ENCODE results near the gene SLC7A14.

Gene SLC7A14

DNA sequence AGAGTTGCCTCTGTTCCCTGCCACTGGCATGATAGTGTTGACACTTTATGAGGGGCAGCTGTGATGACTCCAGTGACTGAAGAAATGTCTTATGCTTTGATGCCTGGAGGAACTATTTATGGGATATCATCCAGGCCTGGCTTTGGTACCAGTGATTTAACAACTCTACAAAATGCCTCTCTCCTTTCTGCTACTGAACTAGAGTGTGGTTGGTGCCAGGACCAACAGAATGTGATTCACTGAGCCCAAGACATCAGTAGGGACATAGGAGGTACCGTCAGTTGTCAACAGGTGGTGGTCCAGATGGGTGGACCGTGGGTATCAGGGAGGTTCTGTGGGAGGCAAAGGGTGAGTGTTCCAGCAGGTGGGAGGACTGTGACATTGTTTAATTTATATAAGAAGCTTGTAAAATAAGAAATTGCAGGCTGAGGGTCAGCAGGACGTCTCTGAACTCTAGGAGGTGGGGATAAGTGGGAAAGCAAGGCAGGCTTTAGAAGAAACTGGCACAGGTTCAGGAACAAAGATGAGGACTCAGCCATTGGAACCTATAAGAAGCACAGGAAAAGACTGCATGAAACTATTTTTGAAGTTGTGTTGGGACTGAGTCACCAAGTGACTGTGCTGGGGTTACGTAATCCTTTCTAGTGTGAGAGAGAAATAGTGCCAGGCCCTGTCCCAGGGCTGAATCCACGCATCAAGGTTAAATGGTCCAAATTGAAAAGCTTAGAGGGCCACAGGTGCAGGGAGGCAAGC, 28.5 kb upstream of the SLC7A14 start:
- Histone ChIP-seq H3K4me3 (ENCODE audit: low read length, poor library complexity, severe bottlenecking) (no peak overlapping the region), H3K36me3 (ENCODE audit: insufficient read depth, low read length) (no peaks in the 10 kb centered on the region), H3F3A (ENCODE audit: low read depth) (no peaks in the 10 kb centered on the region), H3K9me3 (ENCODE audit: insufficient read depth, low read depth, low read length) (no peaks in the 10 kb centered on the region), H3K4me2 (ENCODE audit: low read depth, low read length, poor library complexity, severe bottlenecking) (no peak overlapping the region), H2AFZ (ENCODE audit: low read length) (no peak overlapping the region), H3K79me2 (ENCODE audit: insufficient read depth, low read length) (no peaks in the 10 kb centered on the region), H4K20me1 (ENCODE audit: insufficient read depth, low read length, poor library complexity, severe bottlenecking) (no peaks in the 10 kb centered on the region), H3K9me2 (replicated peaks; ENCODE audit: low read depth, low read length) (no peaks in the 10 kb centered on the region), H3K27me3 (ENCODE audit: insufficient read depth, low read length, poor library complexity, severe bottlenecking) (no peaks in the 10 kb centered on the region), H3K9ac (ENCODE audit: low read depth, low read length, poor library complexity, severe bottlenecking) (no peak overlapping the region), H3K4me1 (ENCODE audit: insufficient read depth, low read length, poor library complexity, severe bottlenecking) (no peaks in the 10 kb centered on the region)
- TF ChIP-seq CTCF (conservative IDR thresholded peaks at IDR 0.05; ENCODE audit: low read length), result no peak
- no peak for TF ChIP-seq EZH2phosphoT487 (IDR thresholded peaks at IDR 0.05; ENCODE audit: borderline replicate concordance)

DNA sequence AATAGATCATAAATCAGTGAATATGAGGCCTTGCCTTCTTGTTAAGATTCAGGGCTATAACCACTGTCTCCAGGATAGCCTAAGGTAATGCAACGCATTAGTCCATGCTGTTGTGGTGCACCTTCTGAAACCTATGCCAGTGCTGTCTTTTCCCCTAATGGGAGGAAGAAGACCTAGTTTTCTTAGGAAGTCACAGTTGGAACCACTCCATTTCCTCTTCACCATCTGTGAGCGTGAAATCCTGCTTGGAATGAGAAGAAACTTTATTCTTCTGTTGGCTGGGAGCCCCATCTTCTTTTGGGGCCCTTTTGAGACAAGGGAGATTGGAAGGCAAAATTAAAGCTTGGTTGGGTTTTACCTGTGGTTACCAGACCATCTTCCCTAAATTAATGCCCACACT, 25.9 kb upstream of the SLC7A14 start:
- no peaks in the 10 kb centered on the region for H3K36me3 ChIP-seq (ENCODE audit: insufficient read depth, low read length)
- H3F3A ChIP-seq (ENCODE audit: low read depth), result no peaks in the 10 kb centered on the region
- TF ChIP-seq CTCF (conservative IDR thresholded peaks at IDR 0.05; ENCODE audit: low read length) (no peak), EZH2phosphoT487 (IDR thresholded peaks at IDR 0.05; ENCODE audit: borderline replicate concordance) (no peak)

DNA sequence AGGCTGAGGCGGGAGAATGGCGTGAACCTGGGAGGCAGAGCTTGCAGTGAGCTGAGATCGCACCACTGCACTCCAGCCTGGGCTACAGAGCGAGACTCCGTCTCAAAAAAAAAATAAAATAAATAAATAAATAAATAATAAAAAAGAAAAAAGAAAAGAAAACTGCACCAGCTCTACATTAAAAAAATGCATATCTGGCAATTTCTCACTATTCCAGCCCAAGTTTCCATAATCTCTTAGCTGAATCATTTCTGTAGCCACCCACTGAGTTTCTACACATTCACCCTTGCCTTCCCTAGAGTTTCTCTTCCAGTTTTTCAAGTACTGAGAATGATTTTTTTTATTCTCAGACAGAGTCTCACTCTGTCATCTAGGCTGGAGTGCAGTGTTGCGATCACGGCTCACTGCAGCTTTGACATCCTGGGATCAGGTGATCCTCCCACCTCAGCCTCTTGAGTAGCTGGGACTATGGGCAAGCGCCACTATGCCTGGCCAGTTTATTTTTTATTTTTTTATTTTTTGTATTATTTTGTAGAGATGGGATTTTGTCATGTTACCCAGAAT, 24.5 kb upstream of the SLC7A14 start:
- Histone ChIP-seq H3K9me3 (ENCODE audit: insufficient read depth, low read depth, low read length) (no peaks in the 10 kb centered on the region), H3F3A (ENCODE audit: low read depth) (no peaks in the 10 kb centered on the region), H3K9ac (ENCODE audit: low read depth, low read length, poor library complexity, severe bottlenecking) (no peak overlapping the region), H3K36me3 (ENCODE audit: insufficient read depth, low read length) (no peaks in the 10 kb centered on the region), H3K4me2 (ENCODE audit: low read depth, low read length, poor library complexity, severe bottlenecking) (no peak overlapping the region), H2AFZ (ENCODE audit: low read length) (no peak overlapping the region), H3K9me2 (replicated peaks; ENCODE audit: low read depth, low read length) (no peaks in the 10 kb centered on the region), H3K27me3 (ENCODE audit: insufficient read depth, low read length, poor library complexity, severe bottlenecking) (no peaks in the 10 kb centered on the region), H3K79me2 (ENCODE audit: insufficient read depth, low read length) (no peaks in the 10 kb centered on the region), H3K4me3 (ENCODE audit: low read length, poor library complexity, severe bottlenecking) (no peak overlapping the region), H3K4me1 (ENCODE audit: insufficient read depth, low read length, poor library complexity, severe bottlenecking) (no peaks in the 10 kb centered on the region), H4K20me1 (ENCODE audit: insufficient read depth, low read length, poor library complexity, severe bottlenecking) (no peaks in the 10 kb centered on the region)
- no peak for TF ChIP-seq EZH2phosphoT487 (IDR thresholded peaks at IDR 0.05; ENCODE audit: borderline replicate concordance)
- TF ChIP-seq CTCF (conservative IDR thresholded peaks at IDR 0.05; ENCODE audit: low read length), result no peak

More for the DNA sequence above, 25.9 kb upstream of the SLC7A14 start:
- Histone ChIP-seq H3K4me1 (ENCODE audit: insufficient read depth, low read length, poor library complexity, severe bottlenecking) (no peaks in the 10 kb centered on the region), H3K9me3 (ENCODE audit: insufficient read depth, low read depth, low read length) (no peaks in the 10 kb centered on the region), H3K27me3 (ENCODE audit: insufficient read depth, low read length, poor library complexity, severe bottlenecking) (no peaks in the 10 kb centered on the region), H3K9me2 (replicated peaks; ENCODE audit: low read depth, low read length) (no peaks in the 10 kb centered on the region), H3K79me2 (ENCODE audit: insufficient read depth, low read length) (no peaks in the 10 kb centered on the region), H4K20me1 (ENCODE audit: insufficient read depth, low read length, poor library complexity, severe bottlenecking) (no peaks in the 10 kb centered on the region), H3K9ac (ENCODE audit: low read depth, low read length, poor library complexity, severe bottlenecking) (no peak overlapping the region), H2AFZ (ENCODE audit: low read length) (no peak overlapping the region), H3K4me3 (ENCODE audit: low read length, poor library complexity, severe bottlenecking) (no peak overlapping the region), H3K4me2 (ENCODE audit: low read depth, low read length, poor library complexity, severe bottlenecking) (no peak overlapping the region)
